Activated gamma-delta T cell treated with anti-CD3 and anti-CD28 coated beads, Interleukin-2, amount 50 U/mL, for 16 hours (primary cell): Measurements from ENCODE around the gene BRINP1.

ENCODE experiments used
- DNase-seq: peaks from one replicate; pipeline ENCODE4 v3.0.0-alpha.2; 2020; ENCODE audit warnings: low read depth

BRINP1 gene

GRCh38 chr9:119278171-119278570 is 91.1 kb downstream of the BRINP1 start:
- DNase-seq: no peak

- DNase-seq: no peak
These were observed 95.1 kb downstream of the BRINP1 start for GRCh38 chr9:119273984-119274665.

DNA sequence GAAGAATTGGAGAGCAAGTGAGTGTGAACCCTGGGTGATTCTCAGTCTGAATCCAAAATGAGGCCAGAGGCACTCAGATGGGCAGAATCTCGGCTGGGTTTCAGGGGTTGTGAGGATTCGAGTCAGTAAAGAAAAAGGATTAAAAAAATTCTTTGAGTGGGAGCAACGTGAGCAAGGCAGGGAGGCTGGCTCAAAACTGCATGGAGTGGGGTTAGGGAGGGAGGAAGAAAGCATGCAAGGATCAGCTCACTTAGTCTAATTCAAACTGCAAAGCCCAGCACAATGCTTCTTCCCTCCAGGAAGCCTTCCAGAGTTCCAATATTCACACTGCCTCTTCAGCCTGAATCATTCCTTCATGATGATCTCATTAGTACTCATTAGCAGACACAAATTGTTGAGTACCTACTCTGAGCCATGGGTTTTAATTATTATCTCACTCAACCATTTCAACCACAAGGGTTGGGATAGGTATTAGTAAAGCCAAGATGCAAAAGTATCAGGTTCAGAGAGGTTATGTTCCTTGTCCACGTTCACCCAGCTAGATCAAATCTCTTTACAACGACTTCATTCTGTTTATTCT is 95.8 kb downstream of the BRINP1 start:
- DNase-seq: no peak

DNA sequence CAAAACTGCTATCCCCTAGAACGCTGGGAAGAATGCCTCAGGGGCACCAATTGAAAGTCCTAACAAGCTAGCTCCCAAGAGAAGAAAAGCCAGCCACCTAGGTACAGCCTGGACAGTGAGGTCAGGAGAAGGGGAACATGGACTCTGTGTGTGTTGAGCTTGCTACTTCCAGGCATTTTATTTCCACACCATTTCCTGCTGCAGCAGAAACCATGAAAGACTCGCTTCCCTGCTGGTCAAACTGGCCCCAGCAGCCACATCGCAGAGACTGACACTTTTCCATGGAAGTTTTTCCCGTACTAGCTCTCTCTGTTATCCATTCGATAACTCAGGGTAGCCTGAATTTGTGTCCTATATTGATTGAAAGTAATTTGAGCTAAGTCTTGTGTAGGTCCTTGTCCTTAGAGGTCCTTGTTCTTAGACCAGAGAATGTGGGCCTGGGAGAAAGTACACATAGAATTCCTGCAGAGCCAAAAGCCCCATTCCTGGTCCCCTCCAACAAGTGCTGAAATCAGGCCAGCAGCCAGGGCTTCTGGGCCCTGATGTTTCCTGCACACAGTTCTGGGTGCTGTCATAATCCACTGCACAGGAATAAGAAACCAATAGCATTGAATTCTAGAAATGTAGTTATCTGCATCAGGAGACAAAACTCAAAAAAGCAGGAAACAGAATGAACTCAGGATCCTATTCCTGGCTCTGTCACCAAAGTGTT is 96.6 kb downstream of the BRINP1 start:
- DNase-seq: no peak

DNA sequence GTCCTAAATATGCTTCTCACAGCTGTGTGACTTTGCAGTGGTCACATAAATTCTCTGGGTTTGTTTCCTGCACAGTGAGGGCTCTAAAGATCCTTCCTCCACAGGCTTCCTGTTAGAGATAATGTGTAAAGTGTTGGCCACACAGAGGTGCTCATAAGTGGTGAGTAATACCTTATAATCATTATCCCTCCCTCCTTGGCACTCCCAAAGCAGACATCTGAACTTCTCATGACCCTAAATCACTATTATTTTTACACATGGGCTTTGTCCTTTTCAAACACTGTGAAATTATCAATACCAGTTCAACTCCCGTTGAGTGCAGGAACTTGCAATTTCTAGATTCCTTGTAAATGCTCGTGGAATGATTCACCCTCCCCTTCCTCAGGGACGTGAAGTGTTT is 100.2 kb downstream of the BRINP1 start:
- no peak for DNase-seq

DNA sequence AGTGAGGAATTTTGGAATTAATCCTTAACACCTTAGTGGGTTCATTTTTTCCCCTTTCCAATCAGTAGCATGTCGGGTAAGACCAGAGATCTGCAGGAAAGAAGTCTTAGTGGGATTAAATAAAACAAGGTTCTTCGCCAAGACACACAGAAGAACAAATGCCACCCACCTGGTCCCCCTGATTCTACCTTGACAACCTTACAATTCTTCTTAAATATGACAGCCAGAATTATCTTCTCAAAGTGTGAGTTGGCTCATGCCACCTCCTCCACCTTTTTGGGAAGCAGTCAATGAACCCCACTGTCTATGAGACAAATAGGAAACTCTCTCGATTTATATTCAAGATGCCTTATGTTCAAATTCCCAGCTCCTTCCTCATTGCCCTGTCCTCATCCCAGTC is 105.1 kb downstream of the BRINP1 start:
- DNase-seq: no peak

DNA sequence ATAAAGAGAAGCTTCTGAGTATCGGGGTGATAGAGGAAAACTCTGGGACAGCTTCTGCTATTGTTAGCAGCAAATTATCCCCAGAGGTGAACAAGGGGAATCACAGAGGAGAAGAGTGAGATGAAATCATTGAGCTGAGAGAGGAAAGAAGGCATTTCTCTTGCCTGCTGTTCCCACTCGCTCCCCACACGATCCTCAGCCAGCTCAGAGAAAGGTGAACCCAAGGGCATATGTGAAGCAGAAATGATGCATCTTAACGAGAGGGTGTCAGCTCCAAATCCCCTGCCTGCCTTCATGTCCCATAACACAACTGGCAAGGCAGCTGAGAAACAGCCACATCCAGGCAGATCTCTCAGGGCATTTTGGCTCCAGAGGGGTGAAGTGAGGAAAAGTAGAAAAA is 111.6 kb downstream of the BRINP1 start:
- no peak for DNase-seq

GRCh38 chr9:119255116-119255515 is 114.1 kb downstream of the BRINP1 start:
- DNase-seq: no peak

DNA sequence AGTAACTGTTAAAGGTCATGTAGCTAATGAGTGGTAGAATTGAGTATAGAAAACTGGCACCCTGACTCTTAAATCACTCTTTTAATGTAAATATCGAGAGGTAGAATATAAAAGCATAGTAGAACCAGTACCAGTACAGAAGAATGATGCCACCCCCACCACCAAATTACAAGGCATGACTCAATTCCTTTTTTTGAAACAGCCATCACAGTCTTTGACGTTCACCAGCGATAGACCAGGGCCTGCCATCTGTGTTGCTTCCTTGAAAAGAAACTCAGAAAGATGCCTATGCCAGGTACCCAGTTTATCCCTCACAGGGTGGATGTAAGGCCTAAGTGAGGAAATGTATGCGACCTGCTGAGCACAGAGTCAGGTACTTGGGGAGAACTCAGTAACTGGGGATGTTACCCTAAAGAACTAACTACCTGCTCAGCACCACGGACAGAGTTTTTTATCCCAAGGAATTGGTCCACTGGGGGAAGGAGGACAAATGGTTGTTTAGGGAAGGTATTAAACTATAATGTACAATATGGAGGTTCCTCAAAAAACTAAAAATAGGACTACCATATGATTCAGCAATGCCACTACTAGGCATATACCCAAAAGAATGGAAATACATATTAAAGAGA is 116.5 kb downstream of the BRINP1 start:
- DNase-seq: no peak

GRCh38 chr9:119251936-119252335 is 117.3 kb downstream of the BRINP1 start:
- DNase-seq: no peak

DNA sequence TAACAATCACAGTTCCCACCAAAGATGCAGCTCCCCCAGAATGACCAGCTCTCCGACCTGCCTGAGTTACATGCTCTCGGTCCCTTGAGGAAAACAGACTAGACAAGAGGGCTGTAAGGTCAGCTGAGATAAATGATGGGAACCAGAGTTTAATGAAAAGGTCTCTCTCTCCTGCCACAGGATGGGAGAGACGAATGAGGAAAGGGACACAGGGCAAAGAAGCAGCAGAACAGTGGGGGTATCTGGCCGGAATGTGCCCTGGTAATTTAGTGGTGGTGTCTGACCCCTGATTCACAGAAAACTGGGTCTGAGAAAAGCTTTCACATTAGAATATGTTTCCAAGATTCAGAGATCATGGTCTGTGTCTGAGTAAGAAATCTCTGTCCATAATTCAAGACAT is 118.5 kb downstream of the BRINP1 start:
- DNase-seq: no peak

GRCh38 chr9:119240546-119240945 is 128.7 kb downstream of the BRINP1 start:
- DNase-seq: no peak

GRCh38 chr9:119234636-119235035 is 134.6 kb downstream of the BRINP1 start:
- DNase-seq: no peak

GRCh38 chr9:119227422-119227821 is 141.8 kb downstream of the BRINP1 start:
- DNase-seq: no peak

DNA sequence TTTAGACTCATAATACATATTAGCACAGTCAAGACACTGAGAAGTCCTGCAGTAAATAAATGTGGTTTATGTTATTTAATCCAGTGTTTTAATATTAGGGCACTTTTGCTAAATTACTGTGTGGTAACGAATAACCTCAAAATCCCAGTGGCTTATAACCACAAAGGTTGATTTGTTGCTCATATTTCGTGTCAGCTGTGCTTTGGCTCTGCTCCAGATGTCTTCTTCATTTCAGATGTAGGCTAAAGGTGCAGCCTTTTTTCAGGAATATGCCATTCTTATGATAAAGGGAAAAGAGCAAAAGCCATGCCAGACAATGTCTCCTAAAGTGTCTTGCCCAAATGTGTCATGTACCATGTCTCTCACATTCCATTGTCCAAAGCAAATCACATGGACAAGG is 144.8 kb downstream of the BRINP1 start:
- DNase-seq: no peak

- DNase-seq: no peak
These were observed 148.0 kb downstream of the BRINP1 start for GRCh38 chr9:119221276-119221675.

- no peak for DNase-seq
These were observed 150.9 kb downstream of the BRINP1 start for GRCh38 chr9:119218293-119218692.

- DNase-seq: no peak
These were observed 152.4 kb downstream of the BRINP1 start for GRCh38 chr9:119216651-119217331.

DNA sequence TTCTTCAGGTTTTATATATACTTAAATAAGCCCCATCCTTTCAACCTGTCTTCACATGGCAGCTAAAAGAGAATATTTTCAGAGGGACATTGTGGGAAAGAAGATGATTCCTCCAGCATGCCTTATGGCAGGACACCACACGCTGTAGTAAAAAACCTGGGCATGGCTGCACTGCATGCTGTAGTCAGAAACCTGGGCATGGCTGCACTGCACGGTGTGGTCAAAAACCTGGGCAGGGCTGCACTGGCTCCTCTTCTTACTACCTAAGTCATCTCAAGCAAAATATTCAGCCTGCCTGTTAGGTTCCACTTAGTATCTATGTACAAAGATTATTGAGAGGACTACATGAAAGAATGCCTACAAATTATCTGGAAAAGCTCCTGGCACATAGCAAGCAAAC is 153.6 kb downstream of the BRINP1 start:
- DNase-seq: no peak

- DNase-seq: no peak
These were observed 155.8 kb downstream of the BRINP1 start for GRCh38 chr9:119213471-119213870.

DNA sequence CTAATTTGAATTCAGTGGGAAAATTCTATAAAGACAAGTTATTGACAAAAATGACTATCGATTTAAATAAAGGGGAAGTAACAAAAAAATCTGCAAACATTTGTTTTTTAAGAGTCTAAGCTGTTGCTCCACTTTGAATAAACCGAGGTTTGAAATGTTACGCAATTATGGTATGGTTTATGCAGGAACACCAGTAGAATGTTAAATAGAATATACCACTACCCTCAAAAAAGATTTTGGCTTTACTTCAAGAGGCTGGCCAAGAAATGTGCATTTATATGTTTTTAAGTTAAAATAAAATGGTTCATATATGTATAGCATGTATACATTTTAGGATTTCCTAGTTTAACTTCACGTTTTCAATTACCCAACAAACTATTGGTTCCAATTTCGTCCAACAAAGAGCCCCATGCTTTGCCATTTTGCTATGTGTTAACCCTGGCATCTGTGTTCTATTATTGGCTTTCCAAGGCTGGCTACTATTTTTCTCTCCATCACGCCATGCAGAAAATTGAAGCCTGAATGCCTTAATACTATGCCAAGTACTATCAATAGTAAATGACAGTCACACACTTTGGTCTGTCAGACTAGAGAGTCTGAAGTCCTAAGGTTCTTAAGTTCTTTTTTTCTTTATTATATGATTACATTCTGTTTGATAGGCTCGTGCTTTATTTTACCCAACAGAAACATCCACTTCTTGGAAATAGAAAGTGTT is 171.2 kb downstream of the BRINP1 start:
- no peak for DNase-seq

DNA sequence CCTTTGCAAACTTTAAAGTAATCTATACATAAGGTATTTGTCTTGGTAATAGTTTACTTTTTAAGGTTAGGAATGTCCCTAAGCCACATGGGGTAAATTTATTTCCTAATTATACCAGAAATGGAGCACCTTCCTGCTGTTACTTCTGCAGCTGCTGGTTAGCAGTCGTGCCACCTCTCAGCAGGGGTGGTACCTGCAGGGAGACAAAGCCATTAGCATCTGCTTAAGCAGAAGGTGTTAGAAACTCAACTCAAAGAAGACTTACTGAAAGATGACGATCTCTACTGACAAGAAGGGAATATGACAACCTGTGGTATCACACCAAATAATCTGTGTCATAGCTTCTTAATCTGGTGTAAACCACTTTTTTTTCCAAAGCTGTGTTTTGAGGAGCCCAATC is 173.7 kb downstream of the BRINP1 start:
- DNase-seq: no peak
